Stimulated activated CD4-positive, alpha-beta T cell treated with anti-CD3 and anti-CD28 coated beads, Interleukin-4, amount 100 ng/mL, for 1 hour (primary cell): ENCODE results near the gene NUDT22.

ENCODE experiments used
- DNase-seq: peaks from one replicate; pipeline ENCODE4 v3.0.0-alpha.2; 2020

The NUDT22 gene

DNA sequence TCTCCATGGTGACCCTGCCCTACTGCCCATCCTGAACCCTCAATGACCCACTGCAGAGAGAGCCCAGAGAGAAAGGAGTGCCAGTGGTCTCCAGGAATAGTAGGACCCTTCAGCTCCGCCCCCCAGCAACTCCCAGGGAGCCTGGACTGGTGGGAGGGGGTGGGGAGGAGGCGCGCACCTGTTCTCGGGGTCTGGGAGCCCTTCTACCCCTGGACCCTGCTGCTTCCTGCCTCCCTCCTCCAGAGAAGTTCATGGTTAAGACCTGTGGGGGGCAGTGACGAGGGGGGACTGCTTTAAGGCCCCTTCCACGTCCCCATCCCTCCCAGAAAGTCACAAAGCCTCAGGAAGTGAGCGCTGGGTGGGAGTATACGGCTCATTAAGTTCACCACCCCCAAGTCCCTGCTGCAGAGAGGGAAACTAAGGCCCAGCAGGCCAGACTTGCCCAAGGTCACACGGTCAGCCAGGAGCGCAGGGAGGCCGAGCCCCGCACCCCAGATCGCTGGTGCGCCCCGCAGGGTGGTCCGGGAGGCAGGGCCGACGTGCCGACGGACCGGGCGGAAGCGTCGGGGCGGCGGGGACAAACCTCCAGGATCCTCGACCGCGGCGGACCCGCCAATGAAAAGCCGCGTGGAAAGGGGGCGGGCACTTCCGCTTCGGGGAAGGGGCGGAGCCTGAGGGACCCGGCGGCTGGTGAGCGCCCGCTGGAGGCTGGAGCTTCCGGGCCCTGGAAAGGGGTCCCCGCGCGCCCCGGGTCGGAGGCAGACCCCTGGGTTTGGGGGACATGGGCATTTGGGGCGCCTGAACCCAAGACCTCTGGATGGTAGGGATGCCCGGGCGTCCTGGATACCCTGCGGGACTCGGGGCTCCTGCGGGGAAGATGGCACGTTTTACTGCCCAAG lies at the start of gene NUDT22, which contains the start of gene TRPT1:
Gene NUDT22 (plus strand): TSS at position 667 of the 899 bp plus-strand sequence. CDS start 379 bp downstream, outside the sequence.
Gene TRPT1 (minus strand): TSS at position 579 of the 899 bp plus-strand sequence. CDS start 326 bp downstream, at position 253.
- peak; percentile 95 for DNase-seq

DNA sequence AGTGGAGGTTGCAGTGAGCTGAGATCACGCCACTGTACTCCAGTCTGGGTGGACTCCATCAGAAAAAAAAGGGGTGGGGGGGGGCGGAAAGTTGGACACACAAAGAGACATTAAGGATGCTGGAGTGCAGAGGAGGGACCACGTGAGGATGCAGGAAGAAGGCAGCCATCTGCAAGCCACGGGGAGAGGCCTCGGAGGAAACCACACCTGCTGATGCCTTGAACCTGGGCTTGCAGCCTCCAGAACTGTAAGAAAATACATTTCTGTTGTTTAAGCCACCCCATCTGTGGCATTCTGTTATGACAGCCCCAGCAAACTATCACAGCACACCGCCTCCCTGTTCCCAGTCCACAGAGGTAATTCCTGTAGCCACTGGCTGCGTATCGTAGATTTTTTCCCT lies 49.3 kb upstream of the NUDT22 start:
- no peak for DNase-seq

DNA sequence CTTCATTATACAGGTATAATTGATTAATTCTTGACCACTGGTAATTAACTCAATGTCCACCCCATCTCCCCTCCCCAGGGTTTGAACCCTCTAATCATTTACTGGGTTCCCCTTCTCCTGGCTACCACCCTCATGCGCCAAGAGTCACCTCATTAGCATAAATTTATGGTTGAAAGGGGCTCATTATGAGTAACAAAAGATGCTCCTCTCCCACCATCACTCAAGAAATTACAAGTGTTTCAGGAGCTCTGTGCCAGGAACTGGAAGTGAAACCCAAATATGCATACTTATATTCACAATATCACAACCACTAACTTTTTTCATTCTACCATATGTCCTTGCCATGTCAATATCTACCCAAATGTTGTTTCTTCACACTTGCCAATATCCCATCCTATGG lies 47.9 kb upstream of the NUDT22 start:
- no peak for DNase-seq

DNA sequence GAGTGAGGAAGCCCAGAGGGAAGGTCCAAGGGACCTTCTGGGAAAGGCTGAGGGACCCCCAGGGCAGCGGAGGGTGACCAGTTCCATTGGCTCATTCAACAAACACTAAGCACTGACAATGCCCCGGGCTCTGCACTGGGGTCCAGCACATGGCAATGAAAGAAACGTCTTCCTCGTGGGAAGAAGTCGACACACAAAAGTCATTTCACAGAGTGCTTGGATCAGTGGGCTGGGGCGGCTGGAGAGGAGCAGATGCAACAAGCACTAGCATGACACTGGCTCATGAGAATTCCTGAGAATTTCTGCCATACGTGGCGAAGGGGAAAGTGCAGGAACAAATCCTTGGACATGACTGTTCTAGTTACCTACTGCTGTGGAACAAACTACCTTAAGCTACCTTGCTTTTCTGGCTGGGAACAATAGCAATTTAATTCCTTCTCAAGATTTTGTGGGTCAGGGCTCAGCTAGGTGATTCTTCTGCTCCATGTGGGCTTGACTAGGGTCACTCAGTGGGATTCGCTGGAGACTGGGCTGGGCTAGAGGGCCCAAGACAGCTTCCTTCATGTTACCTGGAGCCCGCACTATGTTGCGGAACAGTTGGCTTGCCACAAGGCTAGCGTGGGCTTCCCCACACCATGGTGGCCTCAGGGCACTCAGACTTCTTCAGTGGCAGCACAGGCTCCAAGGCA lies 47.0 kb upstream of the NUDT22 start:
- DNase-seq, result no peak

- no peak for DNase-seq
Observed at GRCh38 chr11:64180891-64181290, 45.2 kb upstream of the NUDT22 start.

DNA sequence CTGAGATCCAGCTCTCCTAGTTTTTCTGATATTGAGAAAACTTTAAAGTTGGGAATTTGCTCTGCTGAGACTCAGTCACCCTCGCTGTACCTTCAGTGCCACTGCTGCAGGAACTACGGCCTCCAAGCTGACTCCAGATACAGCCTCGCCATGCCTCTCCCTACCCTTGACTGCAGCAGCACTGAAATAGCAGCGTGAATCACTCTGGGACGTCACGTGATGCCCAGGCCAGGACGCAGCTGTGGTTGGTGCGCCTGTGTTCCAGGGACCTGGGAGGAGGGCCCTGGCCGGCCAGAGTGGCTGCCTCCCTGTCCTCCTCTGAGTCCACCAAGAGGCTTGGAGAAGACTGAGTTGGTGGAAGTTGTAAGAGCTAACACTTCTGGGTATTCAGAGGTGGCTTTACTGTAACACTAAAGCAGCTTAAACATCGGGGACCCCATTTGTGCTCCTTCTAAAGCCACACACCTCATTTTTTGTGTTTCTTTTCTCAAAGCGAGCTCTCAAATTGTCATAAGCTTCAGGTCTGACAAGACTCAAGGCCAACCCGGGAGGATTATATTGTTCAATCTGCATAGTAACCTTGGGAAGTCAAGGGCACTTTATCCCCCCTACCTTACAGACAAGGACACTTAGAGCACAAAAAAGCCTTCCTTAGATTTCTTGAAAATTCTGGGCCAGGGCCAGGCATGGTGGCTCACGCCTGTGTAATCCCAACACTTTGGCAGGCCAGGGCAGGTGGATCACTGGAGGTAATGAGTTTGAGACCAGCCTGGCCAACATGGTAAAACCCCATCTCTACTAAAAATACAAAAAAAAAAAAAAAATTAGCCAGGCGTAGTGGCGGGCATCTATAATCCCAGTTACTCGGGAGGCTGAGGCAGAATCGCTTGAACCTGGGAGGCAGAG lies 44.3 kb upstream of the NUDT22 start:
- DNase-seq, result peak; percentile 40

DNA sequence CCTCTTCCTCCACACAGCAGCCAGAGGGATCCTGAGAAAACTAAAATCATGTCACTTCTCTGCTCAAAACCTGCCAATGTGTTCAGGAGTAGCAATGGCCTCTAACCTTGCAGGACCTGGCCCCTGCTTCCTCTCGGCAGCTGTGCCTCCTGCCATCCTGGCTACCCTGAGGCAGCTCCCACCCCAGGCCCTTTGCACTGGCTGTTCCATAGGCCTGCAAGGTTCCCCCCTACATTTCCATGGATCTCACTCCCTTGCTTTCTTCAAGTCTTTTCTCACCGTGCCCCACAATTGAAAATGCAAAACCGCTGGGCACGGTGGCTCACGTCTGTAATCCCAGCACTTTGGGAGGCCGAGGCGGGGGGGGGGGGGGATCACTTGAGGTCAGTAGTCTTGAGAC lies 42.2 kb upstream of the NUDT22 start:
- DNase-seq, result no peak

GRCh38 chr11:64185175-64185692 lies 40.8 kb upstream of the NUDT22 start:
- DNase-seq, result peak; percentile 38

- peak; percentile 97 for DNase-seq
Observed at GRCh38 chr11:64185693-64186491, 40.2 kb upstream of the NUDT22 start, which contains the start of gene STIP1. STIP1 (plus strand) TSS chr11:64186171; CDS start chr11:64186262, 91 bp downstream.

GRCh38 chr11:64186492-64187165 lies 39.4 kb upstream of the NUDT22 start:
- DNase-seq, result peak; percentile 22

DNA sequence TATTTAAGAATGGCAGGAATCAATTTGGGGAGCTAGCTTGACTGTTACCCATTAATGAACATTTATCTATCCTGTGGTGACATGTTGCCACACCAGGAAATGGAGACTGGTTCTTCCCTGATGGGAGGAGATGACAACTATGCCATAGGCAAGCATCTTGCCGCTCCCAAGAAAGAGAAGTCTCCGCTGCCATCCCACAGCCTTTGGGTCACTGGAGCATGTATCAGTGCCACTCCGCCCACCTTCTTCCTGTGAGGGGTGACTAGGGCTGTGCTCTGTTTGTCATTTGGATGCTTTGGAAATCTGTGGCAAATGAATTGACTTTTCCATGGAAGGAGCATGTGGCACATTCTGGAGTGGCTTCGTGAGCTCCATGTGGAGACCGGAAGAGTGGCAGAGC lies 33.6 kb upstream of the NUDT22 start:
- no peak for DNase-seq

DNA sequence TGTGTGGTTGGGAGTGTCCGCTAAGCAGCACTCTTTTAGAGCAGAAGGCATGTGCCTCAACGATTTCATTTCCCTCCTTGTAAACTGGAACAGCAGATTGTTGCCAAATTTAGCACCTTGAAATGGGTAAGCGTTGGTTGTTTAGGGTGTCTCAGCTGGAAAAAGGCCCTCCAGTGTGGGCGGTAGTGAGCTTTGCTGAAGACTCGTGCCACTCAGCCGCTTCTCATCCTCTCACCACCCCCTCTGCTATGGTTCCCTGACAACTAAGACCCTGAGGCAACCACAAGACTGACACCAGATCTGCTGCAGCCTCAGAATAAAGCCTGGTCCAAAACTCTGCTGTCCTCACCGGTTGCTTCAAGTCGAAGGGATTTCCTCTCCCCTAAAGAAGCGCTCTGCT lies 29.4 kb upstream of the NUDT22 start:
- no peak for DNase-seq

DNA sequence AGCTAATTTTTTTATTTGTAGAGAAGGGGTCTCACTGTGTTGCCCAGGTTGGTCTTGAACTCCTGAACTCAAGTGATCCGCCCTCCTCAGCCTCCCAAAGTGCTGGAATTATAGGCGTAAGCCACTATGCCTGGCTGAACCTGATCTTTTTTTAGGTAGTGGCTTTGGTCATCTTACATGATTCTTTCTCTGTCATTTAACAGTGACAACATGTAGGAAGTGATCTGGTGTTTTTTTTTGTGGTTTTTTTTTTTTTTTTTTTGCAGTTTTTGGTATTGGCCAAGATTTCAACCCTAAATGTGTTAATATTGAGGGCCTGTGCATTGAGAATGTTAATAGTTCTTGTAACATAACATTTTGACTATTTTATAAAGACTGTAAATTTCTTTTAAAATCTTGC lies 27.6 kb upstream of the NUDT22 start:
- DNase-seq, result no peak

DNA sequence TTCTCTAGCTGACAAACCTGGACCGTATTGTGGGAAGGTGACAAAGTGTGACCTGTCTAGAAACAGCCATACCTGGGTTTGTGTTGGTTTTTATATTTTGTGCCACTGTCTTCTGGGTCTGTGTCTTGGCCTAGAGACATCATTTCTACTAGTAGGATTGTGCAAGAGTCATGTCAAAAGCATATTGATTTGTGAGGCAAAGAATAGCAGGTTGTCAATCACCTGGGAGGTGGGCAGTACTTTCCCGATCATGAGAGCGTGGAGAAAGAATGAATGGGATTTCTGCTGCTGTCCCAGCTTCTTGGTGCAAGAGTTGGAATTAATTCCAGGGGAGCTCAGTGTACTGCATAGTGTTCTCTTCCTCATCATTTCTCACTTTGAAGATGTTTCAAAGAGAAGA lies 24.5 kb upstream of the NUDT22 start:
- DNase-seq, result no peak

- no peak for DNase-seq
Observed at GRCh38 chr11:64202992-64203391, 23.1 kb upstream of the NUDT22 start.

DNA sequence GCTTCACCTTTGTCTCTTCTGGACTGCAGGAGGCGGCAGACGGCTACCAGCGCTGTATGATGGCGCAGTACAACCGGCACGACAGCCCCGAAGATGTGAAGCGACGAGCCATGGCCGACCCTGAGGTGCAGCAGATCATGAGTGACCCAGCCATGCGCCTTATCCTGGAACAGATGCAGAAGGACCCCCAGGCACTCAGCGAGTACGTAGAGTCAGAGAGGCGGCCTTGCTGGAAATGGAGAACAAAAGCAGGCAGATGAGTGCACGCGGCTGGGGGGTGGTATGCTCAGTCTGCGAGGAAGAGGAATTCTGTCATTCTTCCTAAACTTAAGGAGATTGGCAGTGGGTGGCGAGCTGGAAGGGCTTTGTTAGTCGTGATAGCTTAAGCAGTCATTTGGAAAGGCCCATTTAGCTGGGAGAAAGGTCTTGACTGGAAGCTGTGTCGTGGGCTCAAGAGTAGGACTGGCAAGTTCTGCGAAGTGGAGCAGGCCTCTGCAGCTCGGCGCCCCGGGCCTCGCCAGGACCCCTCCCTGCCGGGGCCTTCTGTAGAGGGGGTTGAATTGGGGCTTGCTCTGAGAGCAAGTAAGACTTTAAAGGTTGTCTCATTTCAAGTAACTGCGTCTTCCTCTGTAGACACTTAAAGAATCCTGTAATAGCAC lies 22.5 kb upstream of the NUDT22 start:
- DNase-seq, result no peak

GRCh38 chr11:64204080-64204440 lies 22.0 kb upstream of the NUDT22 start:
- DNase-seq, result no peak

DNA sequence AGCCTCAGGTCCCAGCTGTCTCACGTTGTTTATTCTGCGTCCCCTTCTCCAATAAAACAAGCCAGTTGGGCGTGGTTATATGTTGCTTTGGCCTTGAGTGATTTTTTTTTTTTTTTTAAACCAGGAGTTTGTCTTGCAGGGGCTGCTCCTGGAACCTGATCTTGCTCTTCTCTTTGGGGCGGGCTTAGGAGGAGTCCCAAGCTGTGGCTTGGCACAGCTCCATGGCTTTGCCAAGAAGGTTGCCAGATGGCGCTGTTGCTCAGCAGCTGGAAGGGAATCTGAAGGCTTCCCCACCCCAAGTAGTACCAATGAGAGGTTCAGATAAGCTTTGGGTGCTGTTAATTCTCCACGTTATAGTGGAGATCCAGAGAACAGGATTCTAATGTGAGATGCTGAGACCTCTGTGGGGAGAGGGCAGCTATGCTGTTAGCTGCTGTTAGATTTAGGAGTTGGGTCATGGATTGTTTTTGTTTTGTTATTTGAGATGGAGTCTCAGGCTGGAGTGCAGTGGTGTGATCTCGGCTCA lies 21.5 kb upstream of the NUDT22 start:
- peak; percentile 79 for DNase-seq

GRCh38 chr11:64206457-64207255 lies 19.4 kb upstream of the NUDT22 start, which contains the start of gene FERMT3:
FERMT3 (plus strand) TSS chr11:64206721; CDS start chr11:64207365, 644 bp downstream.
- peak; percentile 78 for DNase-seq
